Stomach (tissue), 4 donors: Measurements from ENCODE around the gene WNT2B.

Experiments
- CTCF ChIP-seq, 7 experiments: fragments of 450-650 bp in 4 of 7; fragments of 200-600 bp in 3 of 7; sonication (generic) in 3 of 7; IDR thresholded peaks; one replicate each; pipeline ENCODE4 v1.5.1; 2016 to 2019; ENCODE audit warnings: antibody characterized with exemption in 7 of 7, control low read depth in 2 of 7, mild to moderate bottlenecking in 1 of 7
- EP300 ChIP-seq: sonication (generic); formaldehyde crosslinking; IDR thresholded peaks from one replicate; pipeline ENCODE4 v1.6.1; 2017; ENCODE audit warnings: antibody characterized with exemption
- POLR2A ChIP-seq, 4 donors: fragments of 450-650 bp; IDR thresholded peaks; one replicate each; pipeline ENCODE4 v1.6.1; 2016; ENCODE audit warnings: antibody characterized with exemption in 4 of 4, control low read depth in 2 of 4, mild to moderate bottlenecking in 1 of 4, moderate library complexity in 1 of 4
- POLR2AphosphoS5 ChIP-seq, 3 donors: sonication (generic); formaldehyde crosslinking; IDR thresholded peaks; one replicate each; pipeline ENCODE4 v1.6.1; 2016; ENCODE audit warnings: antibody characterized with exemption in 3 of 3

- no peak for TF ChIP-seq CTCF (IDR thresholded peaks at IDR 0.05)
- TF ChIP-seq EP300, result no peak
- TF ChIP-seq POLR2AphosphoS5 (IDR thresholded peaks at IDR 0.05), result no peak
- no peak for TF ChIP-seq POLR2A (IDR thresholded peaks at IDR 0.05)
Observed at GRCh38 chr1:112576240-112576639, 67.5 kb downstream of the WNT2B start.
